GM23338 (cell line): ENCODE measurements around the gene IDNK. TPM values are rescaled to one million over a fixed set of nuclear protein-coding genes. Genes with fewer than 3 reads are reported as not detected.

Experiments
- ATAC-seq: fragments of 200-7000 bp; cut with Tn5 transposase; 3 replicates; pipeline ENCODE4 v1.9.1; 2020
- DNase-seq: peaks from one replicate; pipeline ENCODE4 v3.0.0-alpha.2; 2015; ENCODE audit warnings: low spot score
- H2AFZ ChIP-seq: fragments of 200-600 bp; sonication (generic); 2 replicates; pipeline ENCODE4 v1.8.0; 2016; ENCODE audit warnings: antibody characterized with exemption, mild to moderate bottlenecking, moderate library complexity
- H3F3A ChIP-seq: fragments of 200-600 bp; sonication (generic); replicated peaks from 2 replicates; pipeline ENCODE4 v1.8.0; 2017; ENCODE audit warnings: antibody characterized with exemption, mixed run types, low read depth
- H3K27ac ChIP-seq: fragments of 200-600 bp; sonication (generic); 2 replicates; pipeline ENCODE4 v1.6.1; 2016; ENCODE audit warnings: low read depth
- H3K27me3 ChIP-seq: fragments of 200-600 bp; sonication (generic); 2 replicates; pipeline ENCODE4 v1.8.0; 2016; ENCODE audit warnings: mild to moderate bottlenecking, mixed run types, moderate library complexity; ENCODE audit not compliant: insufficient read depth
- H3K36me3 ChIP-seq: fragments of 200-600 bp; sonication (generic); 2 replicates; pipeline ENCODE4 v1.8.0; 2016; ENCODE audit warnings: mild to moderate bottlenecking; ENCODE audit not compliant: insufficient read depth
- H3K4me1 ChIP-seq: fragments of 200-600 bp; sonication (generic); 2 replicates; pipeline ENCODE4 v1.8.0; 2016; ENCODE audit warnings: mild to moderate bottlenecking, moderate library complexity; ENCODE audit not compliant: insufficient read depth
- H3K4me2 ChIP-seq: fragments of 200-600 bp; sonication (generic); 2 replicates; pipeline ENCODE4 v1.7.1; 2017; ENCODE audit warnings: mixed run types
- H3K4me3 ChIP-seq: fragments of 200-600 bp; sonication (generic); 2 replicates; pipeline ENCODE4 v1.6.1; 2016; ENCODE audit warnings: mixed run types
- H3K79me2 ChIP-seq: fragments of 200-600 bp; sonication (generic); replicated peaks from 2 replicates; pipeline ENCODE4 v1.8.0; 2017; ENCODE audit warnings: mild to moderate bottlenecking; ENCODE audit not compliant: insufficient read depth
- H3K9me2 ChIP-seq: fragments of 200-600 bp; sonication (generic); 2 replicates; pipeline ENCODE4 v1.8.0; 2017; ENCODE audit not compliant: insufficient read depth
- H4K20me1 ChIP-seq: fragments of 200-600 bp; sonication (generic); replicated peaks from 2 replicates; pipeline ENCODE4 v1.8.0; 2017; ENCODE audit warnings: mild to moderate bottlenecking; ENCODE audit not compliant: insufficient read depth
- H3K27ac Mint-ChIP-seq: 2 replicates; pipeline ENCODE4 v1.8.0; 2020; ENCODE audit warnings: inconsistent platforms, mild to moderate bottlenecking, moderate library complexity, mixed read lengths
- H3K27me3 Mint-ChIP-seq: 3 replicates; pipeline ENCODE4 v1.8.0; 2022; ENCODE audit warnings: low read depth, mild to moderate bottlenecking, moderate library complexity, mixed read lengths, inconsistent platforms; ENCODE audit not compliant: insufficient read depth, poor library complexity
- H3K36me3 Mint-ChIP-seq: 3 replicates; pipeline ENCODE4 v1.8.0; 2021; ENCODE audit warnings: low read depth, mild to moderate bottlenecking, inconsistent platforms, moderate library complexity, mixed read lengths
- H3K4me1 Mint-ChIP-seq: 3 replicates; pipeline ENCODE4 v1.8.0; 2020; ENCODE audit warnings: mild to moderate bottlenecking, inconsistent platforms, mixed read lengths
- H3K4me3 Mint-ChIP-seq: 3 replicates; pipeline ENCODE4 v1.8.0; 2021; ENCODE audit warnings: moderate library complexity, mild to moderate bottlenecking, inconsistent platforms, mixed read lengths
- H3K9me3 Mint-ChIP-seq: 3 replicates; pipeline ENCODE4 v1.8.0; 2020; ENCODE audit warnings: moderate library complexity, mild to moderate bottlenecking, inconsistent platforms, mixed read lengths
- CREB1 ChIP-seq: fragments of 250-450 bp; sonication (Bioruptor Pico); IDR thresholded peaks from 2 replicates; pipeline ENCODE4 v1.5.0; 2020; ENCODE audit warnings: low read depth, mild to moderate bottlenecking, moderate library complexity
- EZH2 ChIP-seq: fragments of 200-600 bp; sonication (generic); IDR thresholded peaks from one replicate; pipeline ENCODE4 v1.8.0; 2017; ENCODE audit warnings: antibody characterized with exemption, mild to moderate bottlenecking, low read depth; ENCODE audit not compliant: unreplicated experiment
- EZH2phosphoT487 ChIP-seq: fragments of 200-600 bp; sonication (generic); IDR thresholded peaks from one replicate; pipeline ENCODE4 v1.8.1; 2018; ENCODE audit warnings: antibody characterized with exemption; ENCODE audit not compliant: unreplicated experiment
- JUNB ChIP-seq: IDR thresholded peaks from one replicate; pipeline ENCODE4 v1.6.1; 2016; ENCODE audit warnings: antibody characterized with exemption; ENCODE audit not compliant: unreplicated experiment
- NANOG ChIP-seq: IDR thresholded peaks from 2 replicates; pipeline ENCODE4 v1.6.1; 2016; ENCODE audit warnings: antibody characterized with exemption, borderline replicate concordance
- POLR2AphosphoS5 ChIP-seq: IDR thresholded peaks from 2 replicates; pipeline ENCODE4 v1.6.1; 2016; ENCODE audit warnings: antibody characterized with exemption, low read depth
- STAT1 ChIP-seq: IDR thresholded peaks from one replicate; pipeline ENCODE4 v1.6.1; 2016; ENCODE audit warnings: antibody characterized with exemption; ENCODE audit not compliant: unreplicated experiment
- ZNF114 ChIP-seq: fragments of 250-450 bp; sonication (Bioruptor Pico); IDR thresholded peaks from 2 replicates; pipeline ENCODE4 v1.5.0; 2020; ENCODE audit warnings: mild to moderate bottlenecking, moderate library complexity
- ZNF331 ChIP-seq: fragments of 250-450 bp; sonication (Bioruptor Pico); IDR thresholded peaks from 2 replicates; pipeline ENCODE4 v1.5.0; 2020; ENCODE audit warnings: low read depth, mild to moderate bottlenecking, moderate library complexity
- polyA plus RNA-seq: library from polyadenylated mRNA; unstranded; fragments of >200 nt; fragmentation: Nextera tagmentation; extraction: Ambion mirVana; gene quantifications from 2 replicates; pipeline ENCODE4 v1.2.1, GENCODE V29; 2016
- total RNA-seq: library from RNA; depleted of rRNA; stranded (reverse); fragments of >200 nt; shearing (Covaris generic); gene quantifications from 2 replicates; pipeline ENCODE4 v1.2.3, GENCODE V29; 2014
- TF ChIP-seq, protein P1 (sequence below): fragments of 250-450 bp; sonication (Bioruptor Pico); IDR thresholded peaks from 2 replicates; pipeline ENCODE4 v1.5.0; 2020; ENCODE audit warnings: mild to moderate bottlenecking, moderate library complexity
- TF ChIP-seq, protein P2 (sequence below): IDR thresholded peaks from 2 replicates; pipeline ENCODE4 v1.6.1; 2016; ENCODE audit warnings: antibody characterized with exemption
- TF ChIP-seq, protein P3 (sequence below), 2 experiments: fragments of 200-600 bp in 1 of 2; sonication (generic) in 1 of 2; conservative IDR thresholded peaks; 2 replicates each; pipeline versions ENCODE4 v1.5.1 to v1.6.1; 2016 to 2017; ENCODE audit warnings: antibody characterized with exemption in 2 of 2, low read depth in 2 of 2, mild to moderate bottlenecking in 2 of 2, moderate library complexity in 1 of 2

The IDNK gene
- total and polyA plus RNA-seq, 2 experiments from 2014 or later, result 0.21 to 0.94 TPM

DNA sequence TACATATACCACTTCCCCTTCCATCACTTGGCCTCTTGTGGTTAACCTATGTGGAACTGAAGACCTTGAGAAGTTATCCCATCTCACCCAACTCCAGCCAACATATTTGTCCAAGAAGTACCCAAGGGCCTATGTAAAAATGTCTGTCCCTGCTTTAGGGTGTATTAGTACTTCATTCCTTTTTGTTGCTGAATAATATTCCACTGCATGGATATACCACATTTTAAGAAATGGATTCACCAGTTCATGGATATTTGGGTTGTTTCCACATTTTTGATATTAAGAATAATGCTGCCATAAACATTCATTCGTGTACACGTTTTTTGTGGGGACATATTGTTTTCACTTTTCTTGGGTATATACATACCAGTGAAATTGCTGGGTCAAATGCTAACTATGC, 28.6 kb downstream of the IDNK start:
- Histone ChIP-seq H3K36me3 (peaks cover 7% of the 10 kb centered on the region; the same call in 1 of the 2 replicates), H3K9me2 (no peaks in the 10 kb centered on the region), H3K27ac (no peak overlapping the region), H3K79me2 (no peaks in the 10 kb centered on the region; the same call in 1 of the 2 replicates), H2AFZ (no peak overlapping the region), H3K27me3 (no peaks in the 10 kb centered on the region), H4K20me1 (no peaks in the 10 kb centered on the region), H3K4me1 (peaks cover 4% of the 10 kb centered on the region; the same call in 1 of the 2 replicates), H3K4me2 (no peak overlapping the region), H3K4me3 (no peak overlapping the region), H3F3A (0 out of 2 replicates have a peak, but pooled peaks cover 6% of the 10 kb centered on the region)
- TF ChIP-seq STAT1, result no peak
- Mint-ChIP-seq H3K4me3 (no peak overlapping the region), H3K9me3 (peaks cover 9% of the 10 kb centered on the region; the same call in 2 of the 3 replicates), H3K27ac (no peak overlapping the region), H3K36me3 (peaks cover 55% of the 10 kb centered on the region), H3K27me3 (peaks cover 6% of the 10 kb centered on the region), H3K4me1 (peaks cover 13% of the 10 kb centered on the region; the same call in 2 of the 3 replicates)
- ATAC-seq, result no peak
- DNase-seq, result no peak

DNA sequence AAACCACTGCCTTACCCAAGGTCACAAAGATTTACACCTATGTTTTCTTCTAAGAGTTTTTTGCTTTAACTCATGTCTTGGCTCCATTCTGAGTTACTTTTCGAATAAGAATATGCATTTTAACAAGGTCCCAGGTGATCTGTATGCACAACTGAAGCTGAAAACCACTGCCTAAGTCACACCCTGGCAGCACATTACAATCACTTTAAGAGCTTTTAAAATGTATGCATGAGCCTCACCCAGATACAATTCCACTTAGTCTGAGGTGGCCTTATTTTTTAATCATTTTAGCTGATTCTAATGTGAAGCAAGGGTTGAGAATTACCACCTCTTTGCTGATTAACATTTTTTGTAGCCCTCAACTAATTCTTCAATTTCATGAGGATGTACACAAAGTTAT, 29.5 kb downstream of the IDNK start:
- no peak for ATAC-seq
- Mint-ChIP-seq H3K4me3 (no peak overlapping the region), H3K36me3 (peaks cover 54% of the 10 kb centered on the region), H3K27me3 (peaks cover 6% of the 10 kb centered on the region), H3K27ac (no peak overlapping the region), H3K9me3 (peaks cover 9% of the 10 kb centered on the region; the same call in 2 of the 3 replicates), H3K4me1 (peaks cover 13% of the 10 kb centered on the region; the same call in 2 of the 3 replicates)
- Histone ChIP-seq H3F3A (0 out of 2 replicates have a peak, but pooled peaks cover 6% of the 10 kb centered on the region), H2AFZ (no peak overlapping the region), H3K9me2 (no peaks in the 10 kb centered on the region), H3K4me3 (no peak overlapping the region), H3K4me2 (no peak overlapping the region), H3K4me1 (peaks cover 4% of the 10 kb centered on the region; the same call in 1 of the 2 replicates), H3K36me3 (peaks cover 7% of the 10 kb centered on the region; the same call in 1 of the 2 replicates), H3K27me3 (no peaks in the 10 kb centered on the region), H3K79me2 (no peaks in the 10 kb centered on the region; the same call in 1 of the 2 replicates), H4K20me1 (no peaks in the 10 kb centered on the region), H3K27ac (no peak overlapping the region)
- no peak for DNase-seq
- no peak for TF ChIP-seq POLR2AphosphoS5
- TF ChIP-seq ZNF331 (CRISPR knock-in tag), result no peak
- TF ChIP-seq JUNB, result no peak
- no peak for TF ChIP-seq ZNF114 (CRISPR knock-in tag)
- TF ChIP-seq, protein P1, sequence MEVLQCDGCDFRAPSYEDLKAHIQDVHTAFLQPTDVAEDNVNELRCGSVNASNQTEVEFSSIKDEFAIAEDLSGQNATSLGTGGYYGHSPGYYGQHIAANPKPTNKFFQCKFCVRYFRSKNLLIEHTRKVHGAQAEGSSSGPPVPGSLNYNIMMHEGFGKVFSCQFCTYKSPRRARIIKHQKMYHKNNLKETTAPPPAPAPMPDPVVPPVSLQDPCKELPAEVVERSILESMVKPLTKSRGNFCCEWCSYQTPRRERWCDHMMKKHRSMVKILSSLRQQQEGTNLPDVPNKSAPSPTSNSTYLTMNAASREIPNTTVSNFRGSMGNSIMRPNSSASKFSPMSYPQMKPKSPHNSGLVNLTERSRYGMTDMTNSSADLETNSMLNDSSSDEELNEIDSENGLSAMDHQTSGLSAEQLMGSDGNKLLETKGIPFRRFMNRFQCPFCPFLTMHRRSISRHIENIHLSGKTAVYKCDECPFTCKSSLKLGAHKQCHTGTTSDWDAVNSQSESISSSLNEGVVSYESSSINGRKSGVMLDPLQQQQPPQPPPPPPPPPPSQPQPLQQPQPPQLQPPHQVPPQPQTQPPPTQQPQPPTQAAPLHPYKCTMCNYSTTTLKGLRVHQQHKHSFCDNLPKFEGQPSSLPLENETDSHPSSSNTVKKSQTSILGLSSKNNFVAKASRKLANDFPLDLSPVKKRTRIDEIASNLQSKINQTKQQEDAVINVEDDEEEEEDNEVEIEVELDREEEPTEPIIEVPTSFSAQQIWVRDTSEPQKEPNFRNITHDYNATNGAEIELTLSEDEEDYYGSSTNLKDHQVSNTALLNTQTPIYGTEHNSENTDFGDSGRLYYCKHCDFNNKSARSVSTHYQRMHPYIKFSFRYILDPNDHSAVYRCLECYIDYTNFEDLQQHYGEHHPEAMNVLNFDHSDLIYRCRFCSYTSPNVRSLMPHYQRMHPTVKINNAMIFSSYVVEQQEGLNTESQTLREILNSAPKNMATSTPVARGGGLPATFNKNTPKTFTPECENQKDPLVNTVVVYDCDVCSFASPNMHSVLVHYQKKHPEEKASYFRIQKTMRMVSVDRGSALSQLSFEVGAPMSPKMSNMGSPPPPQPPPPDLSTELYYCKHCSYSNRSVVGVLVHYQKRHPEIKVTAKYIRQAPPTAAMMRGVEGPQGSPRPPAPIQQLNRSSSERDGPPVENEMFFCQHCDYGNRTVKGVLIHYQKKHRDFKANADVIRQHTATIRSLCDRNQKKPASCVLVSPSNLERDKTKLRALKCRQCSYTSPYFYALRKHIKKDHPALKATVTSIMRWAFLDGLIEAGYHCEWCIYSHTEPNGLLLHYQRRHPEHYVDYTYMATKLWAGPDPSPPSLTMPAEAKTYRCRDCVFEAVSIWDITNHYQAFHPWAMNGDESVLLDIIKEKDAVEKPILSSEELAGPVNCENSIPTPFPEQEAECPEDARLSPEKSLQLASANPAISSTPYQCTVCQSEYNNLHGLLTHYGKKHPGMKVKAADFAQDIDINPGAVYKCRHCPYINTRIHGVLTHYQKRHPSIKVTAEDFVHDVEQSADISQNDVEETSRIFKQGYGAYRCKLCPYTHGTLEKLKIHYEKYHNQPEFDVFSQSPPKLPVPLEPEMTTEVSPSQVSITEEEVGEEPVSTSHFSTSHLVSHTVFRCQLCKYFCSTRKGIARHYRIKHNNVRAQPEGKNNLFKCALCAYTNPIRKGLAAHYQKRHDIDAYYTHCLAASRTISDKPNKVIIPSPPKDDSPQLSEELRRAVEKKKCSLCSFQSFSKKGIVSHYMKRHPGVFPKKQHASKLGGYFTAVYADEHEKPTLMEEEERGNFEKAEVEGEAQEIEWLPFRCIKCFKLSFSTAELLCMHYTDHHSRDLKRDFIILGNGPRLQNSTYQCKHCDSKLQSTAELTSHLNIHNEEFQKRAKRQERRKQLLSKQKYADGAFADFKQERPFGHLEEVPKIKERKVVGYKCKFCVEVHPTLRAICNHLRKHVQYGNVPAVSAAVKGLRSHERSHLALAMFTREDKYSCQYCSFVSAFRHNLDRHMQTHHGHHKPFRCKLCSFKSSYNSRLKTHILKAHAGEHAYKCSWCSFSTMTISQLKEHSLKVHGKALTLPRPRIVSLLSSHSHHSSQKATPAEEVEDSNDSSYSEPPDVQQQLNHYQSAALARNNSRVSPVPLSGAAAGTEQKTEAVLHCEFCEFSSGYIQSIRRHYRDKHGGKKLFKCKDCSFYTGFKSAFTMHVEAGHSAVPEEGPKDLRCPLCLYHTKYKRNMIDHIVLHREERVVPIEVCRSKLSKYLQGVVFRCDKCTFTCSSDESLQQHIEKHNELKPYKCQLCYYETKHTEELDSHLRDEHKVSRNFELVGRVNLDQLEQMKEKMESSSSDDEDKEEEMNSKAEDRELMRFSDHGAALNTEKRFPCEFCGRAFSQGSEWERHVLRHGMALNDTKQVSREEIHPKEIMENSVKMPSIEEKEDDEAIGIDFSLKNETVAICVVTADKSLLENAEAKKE (CRISPR knock-in tag), result no peak
- TF ChIP-seq CREB1 (CRISPR knock-in tag), result no peak
- TF ChIP-seq EZH2, result no peak
- TF ChIP-seq EZH2phosphoT487, result no peak
- TF ChIP-seq, protein P2, sequence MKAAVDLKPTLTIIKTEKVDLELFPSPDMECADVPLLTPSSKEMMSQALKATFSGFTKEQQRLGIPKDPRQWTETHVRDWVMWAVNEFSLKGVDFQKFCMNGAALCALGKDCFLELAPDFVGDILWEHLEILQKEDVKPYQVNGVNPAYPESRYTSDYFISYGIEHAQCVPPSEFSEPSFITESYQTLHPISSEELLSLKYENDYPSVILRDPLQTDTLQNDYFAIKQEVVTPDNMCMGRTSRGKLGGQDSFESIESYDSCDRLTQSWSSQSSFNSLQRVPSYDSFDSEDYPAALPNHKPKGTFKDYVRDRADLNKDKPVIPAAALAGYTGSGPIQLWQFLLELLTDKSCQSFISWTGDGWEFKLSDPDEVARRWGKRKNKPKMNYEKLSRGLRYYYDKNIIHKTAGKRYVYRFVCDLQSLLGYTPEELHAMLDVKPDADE, result no peak
- TF ChIP-seq, protein P3, sequence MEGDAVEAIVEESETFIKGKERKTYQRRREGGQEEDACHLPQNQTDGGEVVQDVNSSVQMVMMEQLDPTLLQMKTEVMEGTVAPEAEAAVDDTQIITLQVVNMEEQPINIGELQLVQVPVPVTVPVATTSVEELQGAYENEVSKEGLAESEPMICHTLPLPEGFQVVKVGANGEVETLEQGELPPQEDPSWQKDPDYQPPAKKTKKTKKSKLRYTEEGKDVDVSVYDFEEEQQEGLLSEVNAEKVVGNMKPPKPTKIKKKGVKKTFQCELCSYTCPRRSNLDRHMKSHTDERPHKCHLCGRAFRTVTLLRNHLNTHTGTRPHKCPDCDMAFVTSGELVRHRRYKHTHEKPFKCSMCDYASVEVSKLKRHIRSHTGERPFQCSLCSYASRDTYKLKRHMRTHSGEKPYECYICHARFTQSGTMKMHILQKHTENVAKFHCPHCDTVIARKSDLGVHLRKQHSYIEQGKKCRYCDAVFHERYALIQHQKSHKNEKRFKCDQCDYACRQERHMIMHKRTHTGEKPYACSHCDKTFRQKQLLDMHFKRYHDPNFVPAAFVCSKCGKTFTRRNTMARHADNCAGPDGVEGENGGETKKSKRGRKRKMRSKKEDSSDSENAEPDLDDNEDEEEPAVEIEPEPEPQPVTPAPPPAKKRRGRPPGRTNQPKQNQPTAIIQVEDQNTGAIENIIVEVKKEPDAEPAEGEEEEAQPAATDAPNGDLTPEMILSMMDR (conservative IDR thresholded peaks at IDR 0.05; ENCODE audit: low read depth in 2 of 2), result no peak
- no peak for TF ChIP-seq STAT1
- TF ChIP-seq NANOG, result no peak
